SK-N-SH (cell line): ENCODE measurements around the gene CD34.
A peak's percentile ranks its signal among the peaks of the same experiment; 100 is the strongest.

Experiments
- CTCF ChIP-seq: fragments of 200-600 bp; sonication (generic); IDR thresholded peaks from 2 replicates; pipeline ENCODE4 v1.6.1; 2017; ENCODE audit warnings: antibody characterized with exemption, mild to moderate bottlenecking, moderate library complexity
- NFIC ChIP-seq: IDR thresholded peaks from 2 replicates; pipeline ENCODE4 v1.4.0; 2012; ENCODE audit warnings: borderline replicate concordance
- RXRA ChIP-seq: IDR thresholded peaks from 2 replicates; pipeline ENCODE4 v1.4.0; 2012; ENCODE audit warnings: low read depth, mild to moderate bottlenecking, borderline replicate concordance
- USF1 ChIP-seq: IDR thresholded peaks from 2 replicates; pipeline ENCODE4 v1.4.0; 2012; ENCODE audit warnings: low read depth, borderline replicate concordance

GRCh38 chr1:207888652-207889051 is 22.3 kb downstream of the CD34 start:
- peak; percentile 23; the same call in 1 of the 2 replicates for TF ChIP-seq CTCF
- TF ChIP-seq NFIC, result no peak
- no peak for TF ChIP-seq RXRA
- TF ChIP-seq USF1, result no peak
